Adipocyte (in vitro differentiated cells): Measurements from ENCODE around the gene EIPR1.

Experiments
- DNase-seq: peaks from one replicate; pipeline ENCODE4 v3.0.0-alpha.2; 2015; ENCODE audit warnings: low read depth
- H3K27me3 ChIP-seq: replicated peaks from 2 replicates; pipeline ENCODE4 v1.7.0; 2013; ENCODE audit warnings: mild to moderate bottlenecking, low read length, moderate library complexity; ENCODE audit not compliant: control insufficient read depth, insufficient read depth
- H3K36me3 ChIP-seq: 2 replicates; pipeline ENCODE4 v1.7.0; 2013; ENCODE audit warnings: low read length, mild to moderate bottlenecking, moderate library complexity; ENCODE audit not compliant: control insufficient read depth, insufficient read depth, severe bottlenecking
- H3K4me1 ChIP-seq: 2 replicates; pipeline ENCODE4 v1.7.0; 2013; ENCODE audit warnings: mild to moderate bottlenecking, low read length, moderate library complexity; ENCODE audit not compliant: control insufficient read depth, insufficient read depth
- H3K4me3 ChIP-seq: 2 replicates; pipeline ENCODE4 v1.7.0; 2013; ENCODE audit warnings: mild to moderate bottlenecking, low read length, moderate library complexity
- H3K9ac ChIP-seq: 2 replicates; pipeline ENCODE4 v1.7.0; 2013; ENCODE audit warnings: mild to moderate bottlenecking, low read length, moderate library complexity
- H3K9me3 ChIP-seq: 2 replicates; pipeline ENCODE4 v1.7.0; 2013; ENCODE audit warnings: mild to moderate bottlenecking, low read length, moderate library complexity; ENCODE audit not compliant: control insufficient read depth

EIPR1 gene

DNA sequence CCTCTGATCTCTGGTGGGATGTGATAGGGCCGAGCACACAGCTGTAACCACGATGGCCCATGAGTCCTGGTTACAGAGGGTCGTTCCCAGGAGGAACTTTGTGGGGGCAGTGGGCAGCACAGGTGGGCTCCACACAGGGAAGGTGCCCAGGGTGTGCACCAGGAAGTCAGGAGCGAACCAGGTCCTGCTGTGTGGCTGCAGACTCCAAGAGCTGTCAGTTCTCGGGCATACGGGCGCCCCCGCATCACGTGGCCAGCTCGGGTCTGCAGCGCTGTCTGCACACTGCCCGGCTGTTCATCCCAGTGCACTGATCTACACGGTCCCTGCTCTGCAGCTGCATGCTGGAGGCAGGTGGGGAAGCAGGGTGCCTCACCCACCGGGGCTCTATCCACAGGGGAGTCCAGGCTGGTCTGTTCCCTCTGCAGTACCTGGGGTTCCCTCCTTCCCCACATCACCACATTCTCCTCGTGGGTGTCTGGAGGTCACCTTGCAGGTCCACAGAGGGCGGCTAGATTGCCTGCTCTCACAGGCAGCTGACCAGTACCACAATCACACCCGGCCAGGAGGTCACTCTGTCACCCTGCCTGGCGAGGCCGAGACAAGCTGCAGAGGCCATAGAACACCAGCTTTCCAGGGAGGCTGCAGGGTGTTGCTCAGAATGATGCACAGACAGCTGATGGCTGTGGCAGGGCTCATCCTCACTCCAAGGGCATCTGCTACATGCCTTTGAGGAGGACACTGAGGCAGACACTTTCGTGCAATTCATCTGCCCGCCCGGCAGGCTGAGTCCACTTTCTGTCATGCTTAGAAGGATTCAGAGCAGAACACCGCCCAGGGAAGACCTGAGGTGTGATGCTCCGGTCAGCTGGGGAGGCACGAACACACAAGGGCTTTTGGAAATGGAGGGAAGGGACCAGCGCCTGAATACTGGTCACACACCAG lies 202.7 kb downstream of the EIPR1 start:
- Histone ChIP-seq H3K9me3 (no peaks in the 10 kb centered on the region), H3K9ac (no peak overlapping the region), H3K4me1 (no peaks in the 10 kb centered on the region), H3K27me3 (no peaks in the 10 kb centered on the region), H3K36me3 (peaks cover 7% of the 10 kb centered on the region), H3K4me3 (no peak overlapping the region)
- DNase-seq: no peak

DNA sequence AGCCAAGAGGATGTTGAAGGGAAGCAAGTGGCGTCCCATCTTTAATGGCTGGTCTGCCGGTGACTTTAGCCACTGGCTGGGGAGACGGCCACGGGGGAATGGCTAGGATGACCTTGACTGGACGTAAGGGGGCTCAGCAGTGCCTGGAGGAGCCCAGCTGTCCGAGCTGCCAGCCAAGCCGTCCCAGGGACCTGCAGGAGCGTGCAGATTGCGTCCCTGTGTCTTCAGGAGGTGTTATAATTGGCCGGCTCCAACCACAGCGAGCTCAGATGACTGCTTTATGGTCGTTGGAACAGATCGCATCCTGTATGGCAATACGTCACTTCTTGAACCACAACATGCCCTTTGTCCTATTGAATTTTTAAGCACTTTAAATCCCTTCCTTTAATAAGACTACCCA lies 204.6 kb downstream of the EIPR1 start:
- H3K36me3 ChIP-seq: peaks cover 7% of the 10 kb centered on the region
- no peaks in the 10 kb centered on the region for H3K9me3 ChIP-seq
- H3K27me3 ChIP-seq: no peaks in the 10 kb centered on the region
- H3K9ac ChIP-seq: no peak overlapping the region
- H3K4me1 ChIP-seq: peaks cover 15% of the 10 kb centered on the region
- H3K4me3 ChIP-seq: no peak overlapping the region
- no peak for DNase-seq

- Histone ChIP-seq H3K4me1 (peaks cover 15% of the 10 kb centered on the region), H3K9me3 (no peaks in the 10 kb centered on the region), H3K36me3 (peaks cover 7% of the 10 kb centered on the region), H3K9ac (no peak overlapping the region), H3K4me3 (no peak overlapping the region), H3K27me3 (no peaks in the 10 kb centered on the region)
- no peak for DNase-seq
These were observed 205.2 kb downstream of the EIPR1 start for GRCh38 chr2:3172265-3172935.

DNA sequence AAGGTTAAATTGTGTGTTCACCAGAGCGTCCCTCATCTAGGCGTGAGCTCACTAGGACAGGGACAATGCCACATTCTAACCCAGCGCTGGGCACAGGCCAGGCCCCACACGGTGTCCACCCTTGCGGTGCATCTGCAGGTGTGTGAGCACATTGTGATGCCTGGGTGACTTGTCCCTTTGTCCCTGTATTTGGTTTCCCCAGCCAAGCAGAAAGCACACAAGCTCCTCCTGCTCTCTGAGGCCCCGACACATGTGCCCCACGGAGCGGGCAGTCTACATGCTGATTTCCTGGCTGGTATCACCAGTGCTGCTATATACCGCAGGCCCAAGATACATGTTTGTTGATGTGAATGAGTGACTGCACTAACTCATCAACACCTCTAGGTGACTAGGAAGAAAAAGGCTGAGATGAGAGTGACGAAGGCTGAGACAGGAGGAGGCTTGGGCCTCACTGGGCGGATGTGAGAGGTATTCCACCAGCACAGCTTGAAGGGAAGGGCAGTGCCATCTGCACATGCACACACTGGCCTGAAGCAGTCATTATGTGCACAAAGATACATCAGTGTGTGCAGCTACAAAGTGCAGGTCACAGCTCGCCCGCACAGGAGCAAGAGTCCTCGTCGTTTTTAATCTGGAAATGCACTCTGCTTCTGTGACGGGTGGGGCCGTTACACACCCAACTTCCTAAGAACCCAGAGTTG lies 205.9 kb downstream of the EIPR1 start:
- Histone ChIP-seq H3K4me1 (peaks cover 15% of the 10 kb centered on the region), H3K36me3 (peaks cover 7% of the 10 kb centered on the region), H3K9ac (no peak overlapping the region), H3K9me3 (no peaks in the 10 kb centered on the region), H3K27me3 (no peaks in the 10 kb centered on the region), H3K4me3 (no peak overlapping the region)
- no peak for DNase-seq

GRCh38 chr2:3170792-3171455 lies 206.7 kb downstream of the EIPR1 start:
- no peaks in the 10 kb centered on the region for H3K9me3 ChIP-seq
- DNase-seq: no peak
- H3K27me3 ChIP-seq: no peaks in the 10 kb centered on the region
- H3K4me3 ChIP-seq: no peak overlapping the region
- H3K4me1 ChIP-seq: peaks cover 15% of the 10 kb centered on the region
- peaks cover 7% of the 10 kb centered on the region for H3K36me3 ChIP-seq
- H3K9ac ChIP-seq: no peak overlapping the region

GRCh38 chr2:3169106-3169870 lies 208.3 kb downstream of the EIPR1 start:
- no peaks in the 10 kb centered on the region for H3K27me3 ChIP-seq
- peaks cover 7% of the 10 kb centered on the region for H3K36me3 ChIP-seq

DNA sequence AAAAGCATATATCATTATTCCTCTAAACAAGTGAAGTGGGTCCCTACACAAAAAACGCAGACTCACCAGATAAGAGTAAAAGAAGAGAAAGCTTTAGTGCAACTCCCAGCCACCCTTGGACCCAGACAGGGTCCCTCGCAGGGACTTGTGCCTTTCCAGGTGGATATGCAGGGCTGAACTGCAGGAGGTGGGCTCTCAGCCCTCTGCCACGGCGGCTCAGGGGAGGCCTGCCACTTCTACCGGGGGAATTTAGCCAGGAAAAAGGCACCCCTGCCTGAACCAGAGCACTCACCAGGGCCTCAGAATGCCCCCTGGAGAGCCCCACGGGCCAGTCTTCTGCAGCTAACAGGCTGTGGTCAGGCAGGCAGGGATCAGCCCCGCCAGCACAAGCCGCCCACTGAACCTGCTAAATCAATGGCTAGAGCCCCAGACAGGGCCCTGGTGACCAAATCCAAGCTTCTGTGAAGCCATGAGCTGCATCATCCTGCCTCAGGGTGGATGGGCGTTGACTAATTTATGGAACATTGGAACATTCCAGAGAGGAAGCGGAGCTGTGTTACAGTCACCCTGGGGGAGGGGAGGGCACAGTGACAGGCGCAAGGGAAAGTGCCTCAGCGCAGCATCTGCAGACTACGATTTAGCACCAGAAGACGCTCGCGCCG lies 209.3 kb downstream of the EIPR1 start:
- Histone ChIP-seq H3K36me3 (peaks cover 7% of the 10 kb centered on the region), H3K4me3 (peak overlapping the region; percentile 8), H3K4me1 (peaks cover 15% of the 10 kb centered on the region), H3K9ac (no peak overlapping the region), H3K9me3 (no peaks in the 10 kb centered on the region), H3K27me3 (no peaks in the 10 kb centered on the region)
- DNase-seq: peak; percentile 78

More at GRCh38 chr2:3169106-3169870, 208.3 kb downstream of the EIPR1 start:
- Histone ChIP-seq H3K9ac (no peak overlapping the region), H3K4me1 (peaks cover 15% of the 10 kb centered on the region), H3K4me3 (peak overlapping the region; percentile 8), H3K9me3 (no peaks in the 10 kb centered on the region)
- peak; percentile 23 for DNase-seq

DNA sequence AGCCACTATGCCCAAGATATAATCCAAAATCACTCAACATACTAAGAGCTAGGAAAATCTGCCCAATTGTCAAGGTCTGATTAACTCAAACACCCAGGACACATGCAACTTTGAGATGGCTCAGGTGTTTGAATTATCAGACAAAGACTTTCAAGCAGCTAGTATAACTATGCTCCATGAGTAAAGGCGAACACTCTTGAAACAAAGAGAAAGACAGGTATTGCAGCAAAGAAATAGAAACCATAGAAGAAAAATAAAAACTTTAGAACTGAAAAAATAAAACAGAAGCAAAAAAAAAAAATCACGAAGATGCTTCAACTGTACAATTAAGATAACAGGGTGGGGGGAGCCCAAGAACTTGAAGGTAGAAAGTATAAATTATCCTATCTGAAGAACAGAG lies 214.2 kb downstream of the EIPR1 start:
- no peaks in the 10 kb centered on the region for H3K36me3 ChIP-seq
- H3K4me1 ChIP-seq: peaks cover 3% of the 10 kb centered on the region
- no peak overlapping the region for H3K4me3 ChIP-seq
- H3K9ac ChIP-seq: no peak overlapping the region
- H3K9me3 ChIP-seq: no peaks in the 10 kb centered on the region
- no peaks in the 10 kb centered on the region for H3K27me3 ChIP-seq
- DNase-seq: no peak

- Histone ChIP-seq H3K27me3 (no peaks in the 10 kb centered on the region), H3K4me3 (no peak overlapping the region), H3K9me3 (no peaks in the 10 kb centered on the region), H3K4me1 (no peaks in the 10 kb centered on the region), H3K9ac (no peak overlapping the region), H3K36me3 (no peaks in the 10 kb centered on the region)
- DNase-seq: no peak
These were observed 215.1 kb downstream of the EIPR1 start for GRCh38 chr2:3162442-3163077.
